Erythroblast (primary cell): ENCODE measurements around the gene DBF4B.

Experiments
- GATA1 ChIP-seq: IDR thresholded peaks from 2 replicates; pipeline ENCODE4 v1.6.1; 2011; ENCODE audit warnings: low read depth, mild to moderate bottlenecking, control low read depth, low read length, moderate library complexity
- POLR2A ChIP-seq: IDR thresholded peaks from 2 replicates; pipeline ENCODE4 v1.6.1; 2011; ENCODE audit warnings: mild to moderate bottlenecking, low read length

GRCh38 chr17:44741316-44741715, 32.9 kb downstream of the DBF4B start:
- TF ChIP-seq POLR2A (no peak), GATA1 (no peak)
